ENCODE results near the gene UNC5A. TPM values are rescaled to one million over a fixed set of nuclear protein-coding genes. Genes with fewer than 3 reads are reported as not detected.

The UNC5A gene
- total and polyA plus RNA-seq, 2 of the 8 experiments (the other 6 are each of a cell fraction or from before 2014, with no cell fraction given), result 4.0 to 7.6 TPM

GRCh38 chr5:176856746-176857145, 46.4 kb downstream of the UNC5A start:
- Histone ChIP-seq H3K56ac (replicated peaks; ENCODE audit: insufficient read length, low read depth, low read length) (no peak overlapping the region), H3K4me2 (ENCODE audit: insufficient read depth in 1 of 2, low read depth in 2 of 2, low read length in 2 of 2) (no peak overlapping the region), H3K9me3 (ENCODE audit: insufficient read depth in 2 of 2, low read depth in 1 of 2, low read length in 1 of 2) (no peaks in the 10 kb centered on the region), H2AK5ac (ENCODE audit: low read depth, low read length) (no peak overlapping the region), H2BK20ac (ENCODE audit: low read length) (no peak overlapping the region), H3K14ac (ENCODE audit: insufficient read length) (no peak overlapping the region), H3K23ac (ENCODE audit: insufficient read length) (no peak overlapping the region), H4K91ac (replicated peaks; ENCODE audit: insufficient read length, low read length) (no peak overlapping the region), H2AFZ (ENCODE audit: low read length) (no peak overlapping the region), H3K18ac (ENCODE audit: extremely low read depth, low read length) (no peak overlapping the region), H3K27ac (ENCODE audit: low read depth, low read length) (no peak overlapping the region), H2BK12ac (ENCODE audit: low read depth, low read length) (no peak overlapping the region), H4K20me1 (replicated peaks in 1 of 2; ENCODE audit: control insufficient read depth in 1 of 2, insufficient read depth in 2 of 2, low read length in 2 of 2) (peaks cover 1 to 2% of the 10 kb centered on the region in 2 experiments), H2BK5ac (ENCODE audit: low read depth, low read length) (no peak overlapping the region), H2BK15ac (ENCODE audit: low read length) (no peak overlapping the region), H3K23me2 (ENCODE audit: low read depth, low read length) (no peaks in the 10 kb centered on the region), H3K4me1 (replicated peaks in 1 of 4; ENCODE audit: control insufficient read depth in 3 of 4, insufficient read depth in 4 of 4, low read length in 3 of 4) (no peaks in the 10 kb centered on the region; a peak in 2 of 7 replicates), H3K27me3 (replicated peaks in 1 of 4; ENCODE audit: control insufficient read depth in 3 of 4, extremely low read depth in 1 of 4, insufficient read depth in 3 of 4, low read length in 3 of 4) (no peaks in the 10 kb centered on the region), H3K79me2 (ENCODE audit: control insufficient read depth in 1 of 2, insufficient read depth in 2 of 2, low read length in 2 of 2) (no peaks in the 10 kb centered on the region), H4K8ac (ENCODE audit: extremely low read depth, insufficient read depth, low read length) (no peak overlapping the region), H2BK120ac (replicated peaks; ENCODE audit: low read depth, low read length) (no peak overlapping the region), H3K9ac (replicated peaks in 1 of 4; ENCODE audit: extremely low read depth in 1 of 4, low read depth in 3 of 4, low read length in 3 of 4) (no peak overlapping the region), H3K4ac (replicated peaks; ENCODE audit: insufficient read length, low read depth, low read length) (no peak overlapping the region), H3K4me3 (ENCODE audit: extremely low read depth in 1 of 4, insufficient read depth in 2 of 4, low read depth in 3 of 4, low read length in 4 of 4) (no peak overlapping the region), H3K36me3 (ENCODE audit: control insufficient read depth in 2 of 4, insufficient read depth in 4 of 4, low read length in 3 of 4) (no peaks in the 10 kb centered on the region), H3K79me1 (ENCODE audit: low read depth, low read length) (no peaks in the 10 kb centered on the region), H4K5ac (ENCODE audit: insufficient read length, low read depth, low read length) (no peak overlapping the region)
- WGBS, 2 experiments (ENCODE audit: extremely low coverage in 1 of 2, insufficient coverage in 1 of 2, insufficient read length in 1 of 2, insufficient replicate concordance in 2 of 2, low coverage in 1 of 2, low lambda C conversion rate in 2 of 2, missing lambda C conversion rate in 1 of 2), result 84% methylated on average over 8 of the region's 8 CpGs; no CpG with 5 or more reads in 1 of the 2 experiments
- FAIRE-seq (no peak), DNase-seq (ENCODE audit: low read depth in 1 of 2, low spot score in 2 of 2) (no peak)
- ChIA-PET CTCF (ENCODE audit: partially characterized antibody) (interaction anchor here (1.4 to 4.9 kb wide), 2 partner anchors 11 to 196 kb away, joined by 3 to 17 read pairs; no protein-coding TSS in a partner anchor), POLR2A (ENCODE audit: partially characterized antibody) (no interaction called here)
- TF ChIP-seq CBX5 (IDR thresholded peaks at IDR 0.05; ENCODE audit: low read depth, low read length), result no peak
- TF ChIP-seq RBBP5 (IDR thresholded peaks at IDR 0.05; ENCODE audit: borderline replicate concordance, low read depth, low read length), result no peak
- TF ChIP-seq POU5F1 (IDR thresholded peaks at IDR 0.05; ENCODE audit: low read depth, low read length), result no peak
- TF ChIP-seq ASH2L (IDR thresholded peaks at IDR 0.05; ENCODE audit: low read length), result no peak
- no peak for TF ChIP-seq MAFK (IDR thresholded peaks at IDR 0.05; ENCODE audit: low read depth, low read length)
- TF ChIP-seq HDAC6 (IDR thresholded peaks at IDR 0.05; ENCODE audit: low read depth, low read length), result no peak
- TF ChIP-seq KDM4A (IDR thresholded peaks at IDR 0.05; ENCODE audit: low read depth, low read length, severe bottlenecking), result no peak
- no peak for TF ChIP-seq SIRT6 (IDR thresholded peaks at IDR 0.05; ENCODE audit: low read length)
- no peak for TF ChIP-seq NRF1 (IDR thresholded peaks at IDR 0.05; ENCODE audit: low read depth, low read length)
- TF ChIP-seq GABPA (IDR thresholded peaks at IDR 0.05; ENCODE audit: borderline replicate concordance, insufficient read depth, low read length), result no peak
- no peak for TF ChIP-seq SRF (IDR thresholded peaks at IDR 0.05; ENCODE audit: low read depth, low read length)
- no peak for TF ChIP-seq CTBP2 (IDR thresholded peaks at IDR 0.05; ENCODE audit: borderline replicate concordance, insufficient read depth, insufficient read length, low read length)

Data from H1 (cell line).